Neural cell (in vitro differentiated cells): ENCODE data around the gene APP. TPM values are rescaled to one million over a fixed set of nuclear protein-coding genes. Genes with fewer than 3 reads are reported as not detected.

Source experiments
- H2AFZ ChIP-seq: fragments of 200-600, 300-800 bp; sonication (generic), shearing (Covaris generic); 2 replicates; pipeline ENCODE4 v1.6.0; 2014; ENCODE audit warnings: low read depth, mild to moderate bottlenecking, antibody characterized with exemption, low read length, moderate library complexity
- H3F3A ChIP-seq: fragments of 200-600 bp; shearing (Covaris generic); 2 replicates; pipeline ENCODE4 v1.6.1; 2016; ENCODE audit warnings: mild to moderate bottlenecking, moderate library complexity, mixed read lengths, antibody characterized with exemption, low read length; ENCODE audit not compliant: insufficient read depth, poor library complexity, severe bottlenecking
- H3K27ac ChIP-seq: fragments of 200-600, 300-800 bp; sonication (generic), shearing (Covaris generic); 2 replicates; pipeline ENCODE4 v1.5.1; 2014; ENCODE audit warnings: mild to moderate bottlenecking, low read length, moderate library complexity
- H3K27me3 ChIP-seq: fragments of 300-800, 200-600 bp; sonication (generic), shearing (Covaris generic); 2 replicates; pipeline ENCODE4 v1.6.0; 2014; ENCODE audit warnings: mild to moderate bottlenecking, low read depth, low read length, moderate library complexity; ENCODE audit not compliant: insufficient read depth
- H3K36me3 ChIP-seq: fragments of 300-800, 200-600 bp; sonication (generic), shearing (Covaris generic); 2 replicates; pipeline ENCODE4 v1.5.1; 2014; ENCODE audit warnings: mild to moderate bottlenecking, antibody characterized with exemption, low read length, moderate library complexity; ENCODE audit not compliant: insufficient read depth
- H3K4me2 ChIP-seq: fragments of 300-800, 200-600 bp; sonication (generic), shearing (Covaris generic); 2 replicates; pipeline ENCODE4 v1.6.0; 2014; ENCODE audit warnings: mild to moderate bottlenecking, low read length
- H3K4me3 ChIP-seq: fragments of 300-800, 200-600 bp; sonication (generic), shearing (Covaris generic); 2 replicates; pipeline ENCODE4 v1.5.1; 2014; ENCODE audit warnings: mild to moderate bottlenecking, low read length, moderate library complexity
- H3K79me2 ChIP-seq: fragments of 200-600 bp; shearing (Covaris generic); replicated peaks from 2 replicates; pipeline ENCODE4 v1.6.0; 2014; ENCODE audit warnings: mild to moderate bottlenecking, low read length, moderate library complexity; ENCODE audit not compliant: insufficient read depth
- H3K9ac ChIP-seq: fragments of 300-800, 200-600 bp; sonication (generic), shearing (Covaris generic); 2 replicates; pipeline ENCODE4 v1.6.1; 2016; ENCODE audit warnings: mild to moderate bottlenecking, low read length, mixed read lengths
- H3K9me2 ChIP-seq: fragments of 200-600 bp; shearing (Covaris generic); 2 replicates; pipeline ENCODE4 v1.6.1; 2016; ENCODE audit warnings: mild to moderate bottlenecking, low read length, mixed read lengths; ENCODE audit not compliant: insufficient read depth
- H3K9me3 ChIP-seq: fragments of 200-600, 300-800 bp; sonication (generic), shearing (Covaris generic); 2 replicates; pipeline ENCODE4 v1.6.1; 2016; ENCODE audit warnings: mild to moderate bottlenecking, mixed run types, low read length, moderate library complexity, mixed read lengths
- H4K20me1 ChIP-seq: fragments of 200-600 bp; shearing (Covaris generic); 2 replicates; pipeline ENCODE4 v1.6.1; 2016; ENCODE audit warnings: mild to moderate bottlenecking, mixed run types; ENCODE audit not compliant: insufficient read depth
- EP300 ChIP-seq: fragments of 450-650 bp; conservative IDR thresholded peaks from 2 replicates; pipeline ENCODE4 v1.6.1; 2014; ENCODE audit warnings: antibody characterized with exemption, mild to moderate bottlenecking, moderate library complexity; ENCODE audit not compliant: poor library complexity, severe bottlenecking
- EZH2 ChIP-seq: fragments of 200-600, 300-800 bp; shearing (Covaris generic), sonication (generic); IDR thresholded peaks from 2 replicates; pipeline ENCODE4 v1.6.1; 2014; ENCODE audit warnings: antibody characterized with exemption, low read length, borderline replicate concordance, mild to moderate bottlenecking; ENCODE audit not compliant: insufficient read depth, poor library complexity, severe bottlenecking
- MXI1 ChIP-seq: fragments of 450-650 bp; conservative IDR thresholded peaks from 2 replicates; pipeline ENCODE4 v1.6.1; 2014; ENCODE audit warnings: antibody characterized with exemption, mild to moderate bottlenecking; ENCODE audit not compliant: poor library complexity, severe bottlenecking
- POLR2AphosphoS5 ChIP-seq: IDR thresholded peaks from 2 replicates; pipeline ENCODE4 v1.6.1; 2012
- RAD21 ChIP-seq: fragments of 450-650 bp; conservative IDR thresholded peaks from 2 replicates; pipeline ENCODE4 v1.6.1; 2014; ENCODE audit warnings: antibody characterized with exemption, mild to moderate bottlenecking, moderate library complexity
- SMC3 ChIP-seq: fragments of 450-650 bp; conservative IDR thresholded peaks from 2 replicates; pipeline ENCODE4 v1.6.1; 2014; ENCODE audit warnings: antibody characterized with exemption, mild to moderate bottlenecking, moderate library complexity; ENCODE audit not compliant: poor library complexity
- TAF1 ChIP-seq: IDR thresholded peaks from 2 replicates; pipeline ENCODE4 v1.6.1; 2012; ENCODE audit warnings: low read depth
- polyA plus RNA-seq: library from polyadenylated mRNA; depleted of rRNA; stranded (reverse); fragments of >200 nt; gene quantifications from 2 replicates; pipeline ENCODE4 v1.2.3, GENCODE V29; 2014
- TF ChIP-seq, protein P1 (sequence below): IDR thresholded peaks from 2 replicates; pipeline ENCODE4 v1.6.1; 2012; ENCODE audit warnings: borderline replicate concordance
- TF ChIP-seq, protein P2 (sequence below): fragments of 450-650 bp; IDR thresholded peaks from 2 replicates; pipeline ENCODE4 v1.5.1; 2014; ENCODE audit warnings: antibody characterized with exemption, mild to moderate bottlenecking, moderate library complexity; ENCODE audit not compliant: poor library complexity, severe bottlenecking

The APP gene
- polyA plus RNA-seq, 1 donor from 2014 or later = 470 TPM

DNA sequence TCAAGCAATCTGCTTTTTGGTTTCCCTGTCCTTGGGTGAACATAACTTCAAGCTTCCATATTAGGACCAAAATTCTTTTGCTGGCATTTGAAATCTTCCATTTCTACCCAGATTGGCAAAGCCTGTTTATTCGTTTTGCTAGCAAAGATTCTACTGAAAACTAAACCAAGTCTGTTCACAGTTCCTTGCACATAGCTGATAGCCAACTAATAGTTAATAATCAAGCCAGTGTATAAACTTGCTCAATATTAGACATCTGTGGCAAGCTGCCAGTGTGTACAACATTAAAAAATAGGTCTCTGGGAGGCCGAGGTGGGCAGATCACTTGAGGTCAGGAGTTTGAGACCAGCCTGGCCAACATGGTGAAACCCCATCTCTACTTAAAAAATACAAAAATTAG, 6.3 kb downstream of the APP start:
- Histone ChIP-seq H4K20me1 (no peaks in the 10 kb centered on the region), H3F3A (no peaks in the 10 kb centered on the region), H3K36me3 (no peaks in the 10 kb centered on the region), H3K4me3 (no peak overlapping the region), H3K4me2 (no peak overlapping the region), H3K79me2 (peaks cover 100% of the 10 kb centered on the region), H3K27ac (no peak overlapping the region), H3K27me3 (no peaks in the 10 kb centered on the region), H3K9ac (no peak overlapping the region), H3K9me3 (no peaks in the 10 kb centered on the region), H3K9me2 (no peaks in the 10 kb centered on the region), H2AFZ (no peak overlapping the region)
- TF ChIP-seq POLR2AphosphoS5 (no peak), TAF1 (no peak), SMC3 (no peak), EZH2 (no peak), EP300 (no peak), RAD21 (no peak), MXI1 (no peak)
- TF ChIP-seq, protein P1, sequence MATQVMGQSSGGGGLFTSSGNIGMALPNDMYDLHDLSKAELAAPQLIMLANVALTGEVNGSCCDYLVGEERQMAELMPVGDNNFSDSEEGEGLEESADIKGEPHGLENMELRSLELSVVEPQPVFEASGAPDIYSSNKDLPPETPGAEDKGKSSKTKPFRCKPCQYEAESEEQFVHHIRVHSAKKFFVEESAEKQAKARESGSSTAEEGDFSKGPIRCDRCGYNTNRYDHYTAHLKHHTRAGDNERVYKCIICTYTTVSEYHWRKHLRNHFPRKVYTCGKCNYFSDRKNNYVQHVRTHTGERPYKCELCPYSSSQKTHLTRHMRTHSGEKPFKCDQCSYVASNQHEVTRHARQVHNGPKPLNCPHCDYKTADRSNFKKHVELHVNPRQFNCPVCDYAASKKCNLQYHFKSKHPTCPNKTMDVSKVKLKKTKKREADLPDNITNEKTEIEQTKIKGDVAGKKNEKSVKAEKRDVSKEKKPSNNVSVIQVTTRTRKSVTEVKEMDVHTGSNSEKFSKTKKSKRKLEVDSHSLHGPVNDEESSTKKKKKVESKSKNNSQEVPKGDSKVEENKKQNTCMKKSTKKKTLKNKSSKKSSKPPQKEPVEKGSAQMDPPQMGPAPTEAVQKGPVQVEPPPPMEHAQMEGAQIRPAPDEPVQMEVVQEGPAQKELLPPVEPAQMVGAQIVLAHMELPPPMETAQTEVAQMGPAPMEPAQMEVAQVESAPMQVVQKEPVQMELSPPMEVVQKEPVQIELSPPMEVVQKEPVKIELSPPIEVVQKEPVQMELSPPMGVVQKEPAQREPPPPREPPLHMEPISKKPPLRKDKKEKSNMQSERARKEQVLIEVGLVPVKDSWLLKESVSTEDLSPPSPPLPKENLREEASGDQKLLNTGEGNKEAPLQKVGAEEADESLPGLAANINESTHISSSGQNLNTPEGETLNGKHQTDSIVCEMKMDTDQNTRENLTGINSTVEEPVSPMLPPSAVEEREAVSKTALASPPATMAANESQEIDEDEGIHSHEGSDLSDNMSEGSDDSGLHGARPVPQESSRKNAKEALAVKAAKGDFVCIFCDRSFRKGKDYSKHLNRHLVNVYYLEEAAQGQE = no peak
- TF ChIP-seq, protein P2, sequence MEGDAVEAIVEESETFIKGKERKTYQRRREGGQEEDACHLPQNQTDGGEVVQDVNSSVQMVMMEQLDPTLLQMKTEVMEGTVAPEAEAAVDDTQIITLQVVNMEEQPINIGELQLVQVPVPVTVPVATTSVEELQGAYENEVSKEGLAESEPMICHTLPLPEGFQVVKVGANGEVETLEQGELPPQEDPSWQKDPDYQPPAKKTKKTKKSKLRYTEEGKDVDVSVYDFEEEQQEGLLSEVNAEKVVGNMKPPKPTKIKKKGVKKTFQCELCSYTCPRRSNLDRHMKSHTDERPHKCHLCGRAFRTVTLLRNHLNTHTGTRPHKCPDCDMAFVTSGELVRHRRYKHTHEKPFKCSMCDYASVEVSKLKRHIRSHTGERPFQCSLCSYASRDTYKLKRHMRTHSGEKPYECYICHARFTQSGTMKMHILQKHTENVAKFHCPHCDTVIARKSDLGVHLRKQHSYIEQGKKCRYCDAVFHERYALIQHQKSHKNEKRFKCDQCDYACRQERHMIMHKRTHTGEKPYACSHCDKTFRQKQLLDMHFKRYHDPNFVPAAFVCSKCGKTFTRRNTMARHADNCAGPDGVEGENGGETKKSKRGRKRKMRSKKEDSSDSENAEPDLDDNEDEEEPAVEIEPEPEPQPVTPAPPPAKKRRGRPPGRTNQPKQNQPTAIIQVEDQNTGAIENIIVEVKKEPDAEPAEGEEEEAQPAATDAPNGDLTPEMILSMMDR = no peak

DNA sequence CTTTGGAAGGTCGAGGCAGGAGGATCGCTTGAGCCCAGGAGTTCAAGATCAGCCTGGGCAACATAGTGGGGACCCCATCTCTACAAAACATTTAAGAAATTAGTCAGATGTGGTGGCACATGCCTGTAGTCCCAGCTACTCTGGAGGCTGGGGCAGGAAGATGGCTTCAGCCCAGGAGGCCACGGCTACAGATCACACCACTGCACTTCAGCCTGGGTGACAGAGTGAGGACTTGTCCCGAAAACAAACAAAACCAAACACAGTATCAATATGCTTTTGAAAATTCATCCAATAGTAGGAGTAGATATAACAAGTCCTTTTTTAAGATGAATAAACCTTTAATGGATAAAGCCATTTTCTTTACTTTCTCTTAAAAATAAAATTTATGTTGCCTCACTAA, 8.5 kb downstream of the APP start:
- Histone ChIP-seq H3F3A (no peaks in the 10 kb centered on the region), H4K20me1 (no peaks in the 10 kb centered on the region), H3K4me3 (no peak overlapping the region), H3K9ac (no peak overlapping the region), H3K9me2 (no peaks in the 10 kb centered on the region), H3K4me2 (no peak overlapping the region), H2AFZ (no peak overlapping the region), H3K36me3 (no peaks in the 10 kb centered on the region), H3K9me3 (no peaks in the 10 kb centered on the region), H3K27me3 (no peaks in the 10 kb centered on the region), H3K79me2 (peaks cover 99% of the 10 kb centered on the region), H3K27ac (no peak overlapping the region)
- TF ChIP-seq EZH2 (no peak), EP300 (no peak)
- TF ChIP-seq, protein P2 = no peak
